Uterus (tissue), 4 donors: ENCODE measurements around the gene SH2D4B. TPM values are rescaled to one million over a fixed set of nuclear protein-coding genes. Genes with fewer than 3 reads are reported as not detected.

ENCODE experiments used
- DNase-seq, 2 donors: peaks; one replicate each; pipeline ENCODE4 v3.0.0-alpha.2; 2019 to 2020
- H3K27ac ChIP-seq, 2 donors: fragments of 200-600 bp; sonication (generic); 1 replicate in 1 of 2; 2 replicates in 1 of 2; pipeline ENCODE4 v1.5.1; 2016 to 2018
- H3K27me3 ChIP-seq, 2 donors: fragments of 200-600 bp; sonication (generic); one replicate each; pipeline ENCODE4 v1.5.1; 2018 to 2019; ENCODE audit warnings: control low read depth in 1 of 2
- H3K36me3 ChIP-seq, 2 donors: fragments of 200-600 bp; sonication (generic); one replicate each; pipeline ENCODE4 v1.5.1; 2019; ENCODE audit warnings: control low read depth in 1 of 2
- H3K4me1 ChIP-seq, 2 donors: fragments of 200-600 bp; sonication (generic); one replicate each; pipeline ENCODE4 v1.5.1; 2018 to 2019; ENCODE audit warnings: control low read depth in 1 of 2
- H3K4me3 ChIP-seq, 2 donors: fragments of 200-600 bp; sonication (generic); 1 replicate in 1 of 2; 2 replicates in 1 of 2; pipeline ENCODE4 v1.5.1; 2018 to 2019; ENCODE audit warnings: mild to moderate bottlenecking in 1 of 2
- H3K9me3 ChIP-seq, 2 donors: fragments of 200-600 bp; sonication (generic); one replicate each; pipeline ENCODE4 v1.5.1; 2019; ENCODE audit warnings: control low read depth in 1 of 2
- POLR2A ChIP-seq, 2 donors: fragments of 450-650 bp; IDR thresholded peaks; one replicate each; pipeline ENCODE4 v1.6.1; 2016; ENCODE audit warnings: antibody characterized with exemption in 2 of 2, mild to moderate bottlenecking in 1 of 2, moderate library complexity in 1 of 2
- intact Hi-C: fragments of 100-400 bp; cut with DNase I; formaldehyde crosslinking; loops from one replicate; pipeline ENCODE4 v1.15.1; 2023; ENCODE audit warnings: low total_unique reads
- total RNA-seq, 4 donors: library from RNA; depleted of rRNA in 3 of 4; stranded (reverse); fragments of >200 nt in 3 of 4; gene quantifications; one replicate each; pipeline versions ENCODE4 v1.1.0 to v1.2.4, GENCODE V29; 2014 to 2023
- TF ChIP-seq, protein P1 (sequence below), 4 experiments: fragments of 200-600 bp in 2 of 4; fragments of 450-650 bp in 2 of 4; sonication (generic) in 2 of 4; IDR thresholded peaks; one replicate each; pipeline ENCODE4 v1.5.1; 2016 to 2019; ENCODE audit warnings: antibody characterized with exemption in 4 of 4, mild to moderate bottlenecking in 2 of 4, moderate library complexity in 1 of 4
- donor health status: DM: yes; HTN: yes; CAD: no.

Gene SH2D4B
- total RNA-seq, 4 donors from 2014 or later, result 0.40 to 1.4 TPM; not detected in 2

GRCh38 chr10:80603516-80603915 is 65.8 kb downstream of the SH2D4B start:
- Histone ChIP-seq H3K4me1 (no peaks in the 10 kb centered on the region), H3K27me3 (no peaks in the 10 kb centered on the region), H3K36me3 (no peaks in the 10 kb centered on the region), H3K4me3 (no peak overlapping the region), H3K27ac (no peak overlapping the region), H3K9me3 (no peaks in the 10 kb centered on the region)
- intact Hi-C loops, result no loop called here
- no peak for TF ChIP-seq POLR2A (IDR thresholded peaks at IDR 0.05)
- no peak for DNase-seq

DNA sequence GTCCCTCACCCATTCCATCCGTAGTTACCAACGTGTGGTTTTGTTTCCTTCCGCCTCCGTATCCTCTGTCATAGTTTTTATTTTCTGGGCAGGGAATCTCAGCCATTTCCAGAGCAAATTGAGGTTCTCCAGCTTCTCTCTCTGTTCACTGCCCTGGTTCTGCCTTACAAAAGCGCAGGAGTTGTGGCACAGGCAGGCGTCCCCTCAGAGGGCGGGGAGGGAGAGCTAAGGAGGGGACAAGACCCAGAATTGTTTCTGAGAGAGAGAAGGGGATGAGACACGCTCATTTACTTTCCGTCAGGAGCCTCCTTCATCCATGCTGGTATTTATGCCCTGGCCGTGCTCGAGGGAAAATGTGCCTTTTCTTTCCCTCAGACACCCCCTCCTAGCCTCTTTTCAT is 71.0 kb downstream of the SH2D4B start:
- Histone ChIP-seq H3K27me3 (no peaks in the 10 kb centered on the region), H3K9me3 (no peaks in the 10 kb centered on the region), H3K4me1 (no peaks in the 10 kb centered on the region), H3K4me3 (no peak overlapping the region), H3K27ac (no peak overlapping the region), H3K36me3 (no peaks in the 10 kb centered on the region)
- no peak for DNase-seq
- TF ChIP-seq POLR2A (IDR thresholded peaks at IDR 0.05), result no peak
- TF ChIP-seq, protein P1, sequence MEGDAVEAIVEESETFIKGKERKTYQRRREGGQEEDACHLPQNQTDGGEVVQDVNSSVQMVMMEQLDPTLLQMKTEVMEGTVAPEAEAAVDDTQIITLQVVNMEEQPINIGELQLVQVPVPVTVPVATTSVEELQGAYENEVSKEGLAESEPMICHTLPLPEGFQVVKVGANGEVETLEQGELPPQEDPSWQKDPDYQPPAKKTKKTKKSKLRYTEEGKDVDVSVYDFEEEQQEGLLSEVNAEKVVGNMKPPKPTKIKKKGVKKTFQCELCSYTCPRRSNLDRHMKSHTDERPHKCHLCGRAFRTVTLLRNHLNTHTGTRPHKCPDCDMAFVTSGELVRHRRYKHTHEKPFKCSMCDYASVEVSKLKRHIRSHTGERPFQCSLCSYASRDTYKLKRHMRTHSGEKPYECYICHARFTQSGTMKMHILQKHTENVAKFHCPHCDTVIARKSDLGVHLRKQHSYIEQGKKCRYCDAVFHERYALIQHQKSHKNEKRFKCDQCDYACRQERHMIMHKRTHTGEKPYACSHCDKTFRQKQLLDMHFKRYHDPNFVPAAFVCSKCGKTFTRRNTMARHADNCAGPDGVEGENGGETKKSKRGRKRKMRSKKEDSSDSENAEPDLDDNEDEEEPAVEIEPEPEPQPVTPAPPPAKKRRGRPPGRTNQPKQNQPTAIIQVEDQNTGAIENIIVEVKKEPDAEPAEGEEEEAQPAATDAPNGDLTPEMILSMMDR (IDR thresholded peaks at IDR 0.05), result no peak
- intact Hi-C loops, result no loop called here

DNA sequence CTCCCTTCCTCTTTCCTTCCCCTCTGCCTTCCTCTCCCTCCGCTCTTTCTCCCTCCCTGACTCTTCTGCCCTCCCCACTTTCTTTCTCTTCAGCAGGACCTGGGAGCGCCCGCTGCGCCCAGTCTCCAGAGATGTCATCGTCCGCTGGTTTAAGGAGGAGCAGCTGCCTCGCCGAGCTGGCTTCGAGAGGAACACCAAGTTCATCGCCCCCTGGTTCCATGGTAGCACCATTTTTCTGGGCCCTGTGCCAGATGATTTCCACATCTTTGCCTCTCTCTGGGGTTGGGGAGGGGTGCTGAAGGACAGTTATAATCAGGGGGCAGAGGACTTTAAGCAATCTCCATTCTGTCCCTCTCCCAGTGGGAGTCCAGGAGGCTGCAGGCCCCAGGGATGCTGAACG is 71.6 kb downstream of the SH2D4B start:
- intact Hi-C loops, result no loop called here
- no peak overlapping the region for H3K27ac ChIP-seq
- TF ChIP-seq, protein P1 (IDR thresholded peaks at IDR 0.05), result no peak
- no peak for TF ChIP-seq POLR2A (IDR thresholded peaks at IDR 0.05)

DNA sequence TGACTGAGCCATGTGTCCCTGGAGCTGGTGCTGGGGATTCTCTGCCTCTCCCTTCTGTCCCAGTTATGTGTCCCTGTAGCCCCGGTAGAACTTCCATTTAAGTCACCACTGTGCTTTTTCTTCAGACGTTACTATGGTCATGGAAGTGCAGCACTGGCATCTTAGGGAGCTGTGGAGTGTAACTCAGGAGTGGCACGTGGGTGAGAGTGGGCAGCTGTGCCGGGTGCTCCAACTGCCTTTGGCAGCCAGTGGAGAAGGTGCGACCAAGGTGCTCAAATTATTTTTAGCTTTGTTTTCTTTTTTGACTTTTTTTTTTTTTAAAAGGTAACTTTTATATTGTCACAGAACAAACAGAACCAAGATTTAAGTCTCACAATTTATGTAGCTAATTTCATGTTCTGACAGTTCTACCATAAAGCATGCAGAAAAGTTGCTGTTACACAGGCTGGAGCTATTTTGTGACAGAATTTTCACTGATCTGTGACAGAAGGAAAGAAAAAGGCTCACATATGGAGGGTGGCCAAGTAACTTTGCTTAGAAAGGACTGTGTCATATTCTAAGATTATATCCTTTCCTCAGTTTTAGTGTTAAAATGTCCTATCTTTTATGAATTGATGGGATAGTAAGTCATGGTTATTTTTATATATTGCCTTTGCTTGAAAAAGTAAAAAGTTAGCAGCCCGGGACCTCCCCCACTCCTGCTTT is 73.9 kb downstream of the SH2D4B start:
- no peaks in the 10 kb centered on the region for H3K9me3 ChIP-seq
- no peak for DNase-seq
- TF ChIP-seq, protein P1 (IDR thresholded peaks at IDR 0.05), result no peak
- no peak for TF ChIP-seq POLR2A (IDR thresholded peaks at IDR 0.05)
- no peak overlapping the region for H3K27ac ChIP-seq
- no peaks in the 10 kb centered on the region for H3K36me3 ChIP-seq
- peaks cover 0 to 3% of the 10 kb centered on the region in 2 donors for H3K4me1 ChIP-seq
- no peak overlapping the region for H3K4me3 ChIP-seq
- intact Hi-C loops, result no loop called here
- no peaks in the 10 kb centered on the region for H3K27me3 ChIP-seq

More for the DNA sequence above, 71.6 kb downstream of the SH2D4B start:
- H3K9me3 ChIP-seq, result no peaks in the 10 kb centered on the region
- H3K27me3 ChIP-seq, result no peaks in the 10 kb centered on the region
- DNase-seq, result no peak
- H3K36me3 ChIP-seq, result no peaks in the 10 kb centered on the region
- H3K4me1 ChIP-seq, result peaks cover 0 to 3% of the 10 kb centered on the region in 2 donors
- no peak overlapping the region for H3K4me3 ChIP-seq

DNA sequence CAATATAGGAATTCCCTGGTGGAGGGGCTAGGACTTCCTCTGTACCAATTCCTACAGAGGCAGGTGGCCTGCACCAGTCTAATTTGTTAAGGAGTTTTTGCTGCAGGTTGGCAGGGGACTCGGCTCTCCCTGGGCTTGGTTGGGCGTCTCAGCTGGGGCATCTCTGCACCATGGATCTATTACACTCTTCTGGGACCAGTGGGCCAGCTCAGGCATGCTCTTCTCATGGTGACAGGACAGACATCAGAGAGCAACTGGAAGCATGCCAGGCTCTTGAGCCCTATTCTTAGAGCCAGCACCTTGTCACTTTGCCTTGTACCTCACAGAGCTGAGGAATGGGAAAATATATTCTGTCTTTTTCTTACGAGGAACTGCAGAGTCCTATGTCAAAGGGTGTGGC is 74.6 kb downstream of the SH2D4B start:
- Histone ChIP-seq H3K27ac (no peak overlapping the region), H3K36me3 (no peaks in the 10 kb centered on the region), H3K4me1 (peaks cover 0 to 3% of the 10 kb centered on the region in 2 donors), H3K27me3 (no peaks in the 10 kb centered on the region), H3K9me3 (no peaks in the 10 kb centered on the region), H3K4me3 (no peak overlapping the region)
- no peak for DNase-seq
- intact Hi-C loops, result no loop called here
- TF ChIP-seq POLR2A (IDR thresholded peaks at IDR 0.05), result no peak
- TF ChIP-seq, protein P1 (IDR thresholded peaks at IDR 0.05), result no peak
